Muscle of arm (tissue), 12 donors: Measurements from ENCODE around the gene AZU1. TPM values are rescaled to one million over a fixed set of nuclear protein-coding genes. Genes with fewer than 3 reads are reported as not detected.
"Not testable (repeated sequence)": the region's sequence is repeated elsewhere in the genome, so short reads cannot be mapped to it uniquely, and the experiment has no call there.

ENCODE experiments used
- DNase-seq: peaks from one replicate; pipeline ENCODE4 v3.0.0-alpha.2; 2013
- polyA plus RNA-seq, 12 donors: library from polyadenylated mRNA; unstranded; fragments of 120-200 nt; gene quantifications; one replicate each; pipeline ENCODE4 v1.2.1, GENCODE V29; 2013; ENCODE audit not compliant: insufficient read length in 12 of 12

Gene AZU1
- polyA plus RNA-seq, 12 donors: 0.42 to 8.7 (median 0.90) TPM; not detected in 2

DNA sequence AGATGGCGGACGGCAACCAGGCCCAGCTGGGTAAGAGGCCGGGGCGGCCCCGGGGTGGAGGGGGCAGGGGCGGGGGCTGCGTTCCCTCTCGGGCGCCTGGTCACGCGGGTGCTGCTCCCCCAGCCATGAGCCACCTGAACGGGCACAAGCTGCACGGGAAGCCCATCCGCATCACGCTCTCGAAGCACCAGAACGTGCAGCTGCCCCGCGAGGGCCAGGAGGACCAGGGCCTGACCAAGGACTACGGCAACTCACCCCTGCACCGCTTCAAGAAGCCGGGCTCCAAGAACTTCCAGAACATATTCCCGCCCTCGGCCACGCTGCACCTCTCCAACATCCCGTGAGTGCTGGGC lies 19.2 kb upstream of the AZU1 start:
- DNase-seq: no peak

DNA sequence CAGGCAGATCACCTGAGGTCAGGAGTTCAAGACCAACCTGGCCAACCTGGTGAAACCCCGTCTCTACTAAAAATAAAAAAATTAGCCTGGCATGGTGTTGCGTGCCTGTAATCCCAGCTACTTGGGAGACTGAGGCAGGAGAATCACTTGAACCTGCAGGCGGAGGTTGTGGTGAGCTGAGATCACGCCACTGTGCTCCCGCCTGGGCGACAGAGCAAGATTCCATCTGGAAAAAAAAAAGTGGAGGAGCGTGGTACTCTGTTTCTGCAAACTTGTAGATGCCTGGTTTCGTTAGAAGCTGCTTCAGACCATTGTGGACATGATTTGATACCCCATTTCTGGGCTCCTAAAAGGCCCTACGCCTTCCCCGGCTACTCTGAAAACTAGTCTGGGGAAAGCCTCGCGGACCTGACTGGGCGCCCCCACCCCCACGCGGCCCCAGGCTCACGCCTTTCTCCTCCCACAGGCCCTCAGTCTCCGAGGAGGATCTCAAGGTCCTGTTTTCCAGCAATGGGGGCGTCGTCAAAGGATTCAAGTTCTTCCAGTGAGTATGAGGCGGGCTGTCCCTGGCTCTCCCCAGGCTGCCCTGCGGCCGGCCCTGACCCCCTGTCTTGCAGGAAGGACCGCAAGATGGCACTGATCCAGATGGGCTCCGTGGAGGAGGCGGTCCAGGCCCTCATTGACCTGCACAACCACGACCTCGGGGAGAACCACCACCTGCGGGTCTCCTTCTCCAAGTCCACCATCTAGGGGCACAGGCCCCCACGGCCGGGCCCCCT lies 17.4 kb upstream of the AZU1 start:
- DNase-seq: no peak

DNA sequence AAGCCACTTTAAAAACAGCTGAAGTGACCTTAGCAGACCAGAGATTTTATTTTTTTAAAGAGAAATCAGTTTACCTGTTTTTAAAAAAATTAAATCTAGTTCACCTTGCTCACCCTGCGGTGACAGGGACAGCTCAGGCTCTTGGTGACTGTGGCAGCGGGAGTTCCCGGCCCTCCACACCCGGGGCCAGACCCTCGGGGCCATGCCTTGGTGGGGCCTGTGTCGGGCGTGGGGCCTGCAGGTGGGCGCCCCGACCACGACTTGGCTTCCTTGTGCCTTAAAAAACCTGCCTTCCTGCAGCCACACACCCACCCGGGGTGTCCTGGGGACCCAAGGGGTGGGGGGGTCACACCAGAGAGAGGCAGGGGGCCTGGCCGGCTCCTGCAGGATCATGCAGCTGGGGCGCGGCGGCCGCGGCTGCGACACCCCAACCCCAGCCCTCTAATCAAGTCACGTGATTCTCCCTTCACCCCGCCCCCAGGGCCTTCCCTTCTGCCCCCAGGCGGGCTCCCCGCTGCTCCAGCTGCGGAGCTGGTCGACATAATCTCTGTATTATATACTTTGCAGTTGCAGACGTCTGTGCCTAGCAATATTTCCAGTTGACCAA lies 16.7 kb upstream of the AZU1 start:
- no peak for DNase-seq

DNA sequence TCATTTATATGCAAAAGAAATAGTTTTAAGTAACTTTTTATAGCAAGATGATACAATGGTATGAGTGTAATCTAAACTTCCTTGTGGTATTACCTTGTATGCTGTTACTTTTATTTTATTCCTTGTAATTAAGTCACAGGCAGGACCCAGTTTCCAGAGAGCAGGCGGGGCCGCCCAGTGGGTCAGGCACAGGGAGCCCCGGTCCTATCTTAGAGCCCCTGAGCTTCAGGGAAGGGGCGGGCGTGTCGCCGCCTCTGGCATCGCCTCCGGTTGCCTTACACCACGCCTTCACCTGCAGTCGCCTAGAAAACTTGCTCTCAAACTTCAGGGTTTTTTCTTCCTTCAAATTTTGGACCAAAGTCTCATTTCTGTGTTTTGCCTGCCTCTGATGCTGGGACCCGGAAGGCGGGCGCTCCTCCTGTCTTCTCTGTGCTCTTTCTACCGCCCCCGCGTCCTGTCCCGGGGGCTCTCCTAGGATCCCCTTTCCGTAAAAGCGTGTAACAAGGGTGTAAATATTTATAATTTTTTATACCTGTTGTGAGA lies 16.1 kb upstream of the AZU1 start:
- no peak for DNase-seq

DNA sequence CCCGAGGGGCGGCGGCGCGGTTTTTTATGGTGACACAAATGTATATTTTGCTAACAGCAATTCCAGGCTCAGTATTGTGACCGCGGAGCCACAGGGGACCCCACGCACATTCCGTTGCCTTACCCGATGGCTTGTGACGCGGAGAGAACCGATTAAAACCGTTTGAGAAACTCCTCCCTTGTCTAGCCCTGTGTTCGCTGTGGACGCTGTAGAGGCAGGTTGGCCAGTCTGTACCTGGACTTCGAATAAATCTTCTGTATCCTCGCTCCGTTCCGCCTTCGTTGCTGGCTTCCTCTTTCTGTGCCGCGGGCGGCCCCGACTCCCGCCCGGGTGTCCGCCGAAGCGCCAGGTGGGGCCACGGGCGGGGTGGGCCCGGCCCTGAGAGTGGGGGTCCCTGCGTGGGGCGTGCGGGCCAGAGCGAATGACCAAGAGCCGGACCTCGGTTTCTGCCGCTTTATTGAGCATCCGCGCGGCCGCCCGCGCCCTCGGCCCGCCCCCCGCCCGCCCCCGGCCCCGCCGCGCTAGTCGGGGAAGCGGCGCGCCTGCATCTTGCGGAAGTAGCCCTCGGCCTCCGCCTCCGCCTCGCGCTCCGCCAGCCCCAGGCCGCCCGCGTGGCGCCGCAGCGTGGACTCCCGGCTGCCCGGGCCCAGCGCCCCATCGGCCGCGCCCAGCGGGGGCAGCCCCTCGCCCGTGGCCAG lies 15.4 kb upstream of the AZU1 start:
- DNase-seq: no peak

DNA sequence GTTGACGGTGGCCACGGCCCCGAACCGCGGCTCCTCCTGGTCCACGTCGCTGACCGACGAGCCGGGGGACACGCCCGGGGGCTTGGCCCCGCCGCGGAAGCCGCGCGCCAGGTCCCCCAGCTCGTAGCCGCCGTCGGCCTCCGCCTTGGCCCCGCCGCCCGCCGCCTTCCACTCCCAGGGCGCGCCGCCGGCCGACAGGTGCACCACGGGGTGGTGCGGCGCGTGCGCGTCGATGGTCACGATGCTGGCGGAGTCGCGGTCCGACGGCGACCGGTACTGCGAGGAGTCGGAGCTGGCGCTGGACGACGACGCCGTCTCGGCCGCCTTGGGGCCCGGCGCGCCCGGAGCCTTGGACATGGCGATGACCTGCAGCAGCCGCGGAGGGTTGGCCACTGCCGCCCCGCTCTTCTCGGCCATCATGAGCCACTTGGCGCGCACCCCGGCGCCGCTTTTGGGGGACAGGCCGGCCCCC lies 14.9 kb upstream of the AZU1 start:
- DNase-seq: no peak

DNA sequence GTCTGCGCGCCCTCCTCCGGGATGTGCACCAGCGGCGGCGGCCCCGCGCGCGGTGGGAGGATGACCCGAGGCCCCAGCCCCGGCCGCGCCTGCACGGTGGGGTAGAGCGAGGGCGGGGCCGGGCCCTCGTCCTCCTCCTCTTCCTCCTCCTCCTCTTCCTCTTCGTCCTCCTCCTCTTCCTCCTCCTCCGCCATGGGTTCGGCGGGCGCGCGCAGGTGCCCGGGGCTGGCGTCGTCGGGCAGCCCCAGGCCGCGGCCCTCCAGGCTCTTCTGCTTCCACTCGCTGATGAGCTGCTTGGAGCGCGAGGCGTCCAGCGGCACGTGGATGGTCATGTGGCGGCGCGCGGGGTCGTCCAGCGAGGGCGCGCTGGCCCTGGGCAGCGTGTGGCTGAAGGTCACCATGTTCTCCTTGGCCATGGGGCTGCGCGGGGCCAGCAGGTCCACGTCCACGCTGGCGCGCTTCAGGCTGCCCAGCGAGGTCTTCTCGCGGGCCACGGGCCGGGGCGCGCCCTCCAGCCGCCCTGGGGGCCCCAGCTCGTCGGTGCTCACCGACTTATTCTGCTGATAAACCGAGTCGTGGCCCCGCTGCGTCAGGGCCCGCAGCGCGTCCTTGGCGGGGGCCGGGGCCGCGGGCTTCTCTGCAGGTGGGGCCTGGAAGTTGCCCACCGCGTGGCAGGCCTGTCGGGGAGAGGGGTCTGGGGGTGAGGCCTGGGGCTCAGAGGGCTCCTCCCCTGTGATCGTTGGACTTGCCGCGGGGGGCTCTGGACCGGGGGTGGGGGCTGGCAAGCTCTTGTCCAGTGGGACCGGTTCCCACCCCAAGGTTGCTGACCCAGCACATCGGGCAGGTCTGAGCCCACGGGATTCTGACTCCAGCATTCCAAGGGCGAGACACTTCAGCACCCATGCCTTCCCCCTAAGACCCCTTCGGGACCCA lies 14.2 kb upstream of the AZU1 start:
- no peak for DNase-seq

DNA sequence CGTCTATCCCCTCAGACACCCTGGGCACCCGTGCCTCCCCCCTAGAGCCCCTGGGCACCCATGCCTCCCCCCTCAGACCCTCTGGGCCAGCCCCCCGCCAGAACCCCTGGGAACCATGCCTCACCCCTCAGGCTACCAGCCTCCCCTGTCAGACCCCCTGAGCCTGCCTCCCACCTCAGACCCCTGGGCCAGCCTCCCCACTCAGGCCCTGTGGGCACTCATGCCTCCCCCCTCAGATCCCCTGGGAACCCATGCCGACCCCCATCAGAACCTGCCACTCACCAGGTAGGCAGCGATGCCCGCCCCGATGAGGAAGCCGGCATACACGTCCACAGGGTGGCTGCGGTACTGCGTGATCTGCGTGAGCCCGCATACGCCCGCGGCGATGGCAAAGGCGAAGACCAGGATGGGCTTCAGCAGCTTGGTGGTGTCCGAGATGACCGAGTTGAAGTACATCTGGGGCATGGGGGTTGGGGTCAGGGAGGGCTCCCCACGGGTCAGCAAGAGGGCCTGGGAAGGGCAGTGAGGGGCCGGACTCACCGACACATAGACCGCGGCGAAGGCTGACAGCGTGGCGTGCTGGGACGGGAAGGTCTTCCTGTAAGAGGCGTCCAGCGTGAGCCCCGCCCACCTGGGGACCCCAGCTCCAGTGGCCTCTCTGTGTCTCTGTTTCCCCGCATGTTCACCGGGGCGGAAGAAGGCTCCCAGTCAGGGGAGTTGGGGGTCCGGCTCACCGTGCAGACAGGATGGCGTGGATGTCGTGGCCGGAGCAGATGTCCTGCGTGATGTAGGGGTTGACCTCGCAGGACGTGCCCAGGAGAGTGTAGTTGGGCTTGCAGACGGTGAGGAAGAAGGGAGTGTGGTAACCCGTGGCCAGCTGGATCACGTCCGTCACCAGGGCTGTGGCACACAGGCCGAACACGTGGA lies 13.2 kb upstream of the AZU1 start:
- DNase-seq: no peak

DNA sequence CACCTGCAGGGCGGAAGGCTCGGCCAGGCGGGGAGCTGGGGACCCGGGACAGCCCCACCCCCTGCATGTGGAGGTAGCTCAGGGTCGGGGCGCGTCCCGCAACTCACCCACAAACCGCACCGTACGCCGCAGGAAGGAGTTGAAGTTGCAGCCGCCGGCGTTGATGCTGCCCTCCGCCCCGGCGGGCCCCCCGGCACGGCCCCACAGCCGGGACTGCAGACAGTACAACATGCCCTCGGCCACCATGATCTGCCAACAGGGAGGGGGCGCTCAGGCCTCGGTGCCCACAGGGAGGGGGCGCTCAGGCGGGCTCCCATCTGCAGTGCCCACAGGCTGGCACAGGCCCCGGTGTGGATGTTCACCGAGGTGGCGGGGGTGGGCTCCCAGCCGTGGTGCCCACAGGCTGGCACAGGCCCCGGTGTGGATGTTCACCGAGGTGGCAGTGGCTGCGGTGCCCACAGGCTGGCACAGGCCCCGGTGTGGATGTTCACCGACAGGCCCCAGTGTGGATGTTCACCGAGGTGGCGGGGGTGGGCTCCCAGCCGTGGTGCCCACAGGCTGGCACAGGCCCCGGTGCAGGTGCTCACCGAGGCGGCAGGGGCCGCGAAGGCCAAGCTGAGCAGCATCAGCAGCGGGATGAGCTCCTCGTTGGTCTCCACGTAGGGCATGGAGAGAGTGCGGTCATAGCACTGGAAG lies 12.4 kb upstream of the AZU1 start:
- no peak for DNase-seq

DNA sequence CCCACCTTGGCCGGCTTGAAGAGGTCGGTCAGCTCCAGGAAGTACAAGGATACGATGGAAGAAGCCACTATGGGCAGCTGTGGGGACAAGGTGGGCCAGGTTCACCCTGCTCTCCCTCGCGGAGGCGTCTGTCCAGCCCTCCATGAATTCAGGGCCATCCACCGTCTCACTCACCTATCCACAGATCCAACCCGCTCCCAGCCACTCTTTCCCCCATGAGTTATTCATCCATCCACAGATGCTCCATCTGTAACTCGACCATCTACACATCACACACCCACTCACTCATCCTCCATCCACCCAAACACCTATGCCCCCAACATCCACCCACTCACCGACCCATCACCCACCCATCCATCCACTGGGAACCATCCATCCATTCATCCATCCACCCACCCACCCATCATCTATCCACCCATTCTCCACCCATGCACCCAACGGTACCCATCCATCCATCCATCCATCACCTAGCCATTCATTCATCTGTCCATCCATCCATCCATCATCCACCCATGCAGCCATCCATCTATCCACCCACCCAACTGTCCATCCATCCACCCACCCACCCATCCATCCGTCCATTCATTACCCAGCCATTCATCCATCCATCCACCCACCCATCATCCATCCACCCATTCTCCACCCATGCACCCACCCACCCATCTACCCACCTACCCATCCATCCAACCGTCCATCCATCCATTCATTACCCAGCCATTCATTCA lies 11.7 kb upstream of the AZU1 start:
- DNase-seq: no peak

DNA sequence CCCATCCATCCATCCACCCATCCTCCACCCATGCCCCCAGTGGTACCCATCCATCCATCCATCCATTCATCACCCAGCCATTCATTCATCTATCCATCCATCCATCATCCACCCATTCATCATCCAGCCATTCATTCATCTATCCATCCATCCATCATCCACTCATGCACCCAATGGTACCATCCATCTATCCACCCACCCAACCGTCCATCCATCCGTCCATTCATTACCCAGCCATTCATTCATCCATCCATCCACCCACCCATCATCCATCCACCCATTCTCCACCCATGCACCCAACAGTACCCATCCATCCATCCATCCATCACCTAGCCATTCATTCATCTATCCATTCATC lies 11.2 kb upstream of the AZU1 start:
- DNase-seq: no peak

DNA sequence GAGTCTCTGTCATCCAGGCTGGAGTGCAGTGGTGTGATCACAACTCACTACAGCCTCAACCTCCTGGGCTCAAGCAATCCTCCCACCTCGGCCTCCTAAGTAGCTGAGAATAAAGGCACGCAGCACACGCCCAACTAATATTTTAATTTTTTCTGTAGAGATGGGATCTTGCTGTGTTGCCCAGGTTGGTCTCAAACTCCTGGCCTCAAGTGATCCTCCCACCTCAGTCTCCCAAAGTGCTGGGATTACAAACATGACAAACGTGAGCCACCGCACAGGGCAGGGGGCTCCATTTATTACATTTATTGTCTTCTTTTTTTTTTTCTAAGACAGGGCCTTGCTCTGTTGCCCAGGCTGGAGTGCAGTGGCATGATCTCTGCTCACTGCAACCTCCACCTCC lies 7.4 kb upstream of the AZU1 start:
- not testable (repeated sequence) for DNase-seq

DNA sequence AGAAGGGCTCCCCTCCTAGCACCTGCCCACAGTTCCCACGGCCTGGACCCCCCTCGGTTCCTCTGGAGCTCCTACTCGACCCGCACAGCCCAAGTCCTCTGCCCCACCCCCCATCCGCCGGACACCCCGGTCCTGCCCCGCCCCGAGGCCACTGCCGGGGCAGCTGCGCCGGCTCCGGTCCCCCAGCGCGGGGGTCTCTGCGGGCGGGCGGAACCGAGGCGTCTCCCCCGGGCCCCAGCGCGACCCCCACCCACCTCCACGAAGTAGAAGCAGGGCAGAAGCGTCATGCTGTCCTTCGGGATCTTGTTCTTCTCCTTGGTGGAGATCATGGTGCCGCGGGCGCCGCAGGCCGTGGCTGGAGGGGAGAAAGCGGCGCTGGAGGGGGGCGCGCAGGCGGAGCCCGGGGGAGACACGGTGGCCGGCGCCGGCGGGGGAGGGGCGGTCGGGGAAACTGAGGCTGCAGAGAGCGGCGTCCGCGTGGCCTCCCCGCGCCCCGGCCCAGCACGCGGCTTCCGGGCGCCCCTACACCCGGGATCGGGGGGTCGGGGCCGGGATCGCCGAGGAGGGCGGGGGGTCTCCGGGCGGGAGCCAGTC lies 6.3 kb upstream of the AZU1 start:
- no peak for DNase-seq

DNA sequence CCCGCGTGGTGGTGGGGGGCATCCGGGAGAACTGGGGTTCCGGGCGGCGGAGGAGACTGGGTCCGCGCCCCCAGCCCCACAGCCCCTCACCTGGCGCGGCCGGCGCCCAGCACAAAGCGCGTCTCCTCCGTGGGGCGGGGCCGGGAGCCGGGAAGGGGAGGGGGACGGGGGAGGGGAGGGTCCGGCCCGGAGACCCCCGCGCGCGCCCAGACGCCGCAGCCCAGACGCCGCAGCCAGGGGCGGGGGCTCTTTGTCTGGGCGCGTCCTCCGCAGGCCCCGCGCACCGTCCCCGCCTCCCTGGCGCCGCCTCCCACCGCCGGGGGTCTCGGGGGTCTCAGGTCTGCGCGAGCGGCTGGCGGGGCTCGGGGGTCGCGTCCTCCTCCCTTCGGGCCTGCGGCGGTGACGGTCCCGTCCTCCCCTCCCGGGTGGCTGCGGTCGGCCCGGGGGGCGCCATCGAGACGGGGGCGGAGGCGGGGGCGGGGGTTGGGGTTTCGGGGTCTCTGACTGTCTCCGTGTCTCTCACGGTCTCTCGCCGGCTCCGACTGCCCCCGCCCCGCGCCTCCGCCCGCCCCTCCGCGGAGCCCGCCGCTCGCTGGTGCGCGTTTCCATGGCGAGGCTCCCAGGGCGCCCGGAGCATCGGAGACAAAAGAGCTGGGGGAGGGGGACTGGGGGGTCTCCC lies 5.7 kb upstream of the AZU1 start, which contains the start of gene PLPPR3:
TSS of gene PLPPR3 (minus strand) at position 131 of the 679 bp plus-strand sequence. CDS start 396 bp downstream, outside the sequence.
- no peak for DNase-seq

DNA sequence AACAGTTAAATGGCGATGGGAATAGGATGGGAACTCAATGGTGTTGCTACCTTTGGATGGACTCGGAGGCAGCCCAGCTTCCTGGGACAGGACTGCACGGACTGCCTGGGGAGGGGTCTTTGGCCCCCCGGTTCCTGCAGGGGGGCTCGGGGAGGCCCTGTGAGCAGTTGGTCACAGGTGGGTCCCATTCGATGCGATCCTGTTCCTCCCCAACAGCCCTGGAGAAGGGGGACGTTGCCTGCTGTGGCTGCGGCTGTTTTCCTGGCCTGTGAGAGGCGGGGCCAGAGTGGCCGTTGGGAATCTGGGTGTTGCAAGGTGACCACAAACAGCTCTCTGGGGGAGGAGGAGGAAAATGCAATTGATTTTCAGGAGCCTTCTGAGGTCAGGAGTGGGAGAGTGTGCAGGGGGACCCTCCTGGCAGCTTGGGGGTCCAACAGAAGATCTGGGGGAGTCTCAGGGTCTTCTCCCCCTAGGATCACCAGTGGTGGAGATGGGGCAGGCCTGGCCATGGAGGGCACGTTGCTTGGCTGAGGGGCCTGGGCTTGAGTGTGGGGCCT lies 4.0 kb upstream of the AZU1 start:
- no peak for DNase-seq

DNA sequence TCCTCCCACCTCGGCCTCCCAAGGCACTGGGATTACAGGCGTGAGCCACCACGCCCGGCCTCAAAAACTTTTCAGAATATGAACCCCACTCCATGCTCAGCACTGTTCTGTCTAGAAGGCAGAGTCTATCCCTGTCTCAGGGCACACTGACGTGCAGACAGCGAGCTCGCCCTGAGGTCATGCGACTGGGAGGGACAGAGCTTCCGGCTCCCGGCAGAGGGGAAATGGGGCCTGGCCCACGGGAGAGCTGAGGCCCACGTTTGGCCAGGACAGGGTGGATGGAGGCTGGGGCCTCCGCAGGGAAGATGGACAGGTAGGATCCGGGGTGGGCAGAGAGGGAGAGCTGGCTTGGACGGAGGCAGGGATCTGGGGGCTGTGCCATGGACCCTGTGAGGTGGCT lies 2.8 kb upstream of the AZU1 start:
- no peak for DNase-seq

DNA sequence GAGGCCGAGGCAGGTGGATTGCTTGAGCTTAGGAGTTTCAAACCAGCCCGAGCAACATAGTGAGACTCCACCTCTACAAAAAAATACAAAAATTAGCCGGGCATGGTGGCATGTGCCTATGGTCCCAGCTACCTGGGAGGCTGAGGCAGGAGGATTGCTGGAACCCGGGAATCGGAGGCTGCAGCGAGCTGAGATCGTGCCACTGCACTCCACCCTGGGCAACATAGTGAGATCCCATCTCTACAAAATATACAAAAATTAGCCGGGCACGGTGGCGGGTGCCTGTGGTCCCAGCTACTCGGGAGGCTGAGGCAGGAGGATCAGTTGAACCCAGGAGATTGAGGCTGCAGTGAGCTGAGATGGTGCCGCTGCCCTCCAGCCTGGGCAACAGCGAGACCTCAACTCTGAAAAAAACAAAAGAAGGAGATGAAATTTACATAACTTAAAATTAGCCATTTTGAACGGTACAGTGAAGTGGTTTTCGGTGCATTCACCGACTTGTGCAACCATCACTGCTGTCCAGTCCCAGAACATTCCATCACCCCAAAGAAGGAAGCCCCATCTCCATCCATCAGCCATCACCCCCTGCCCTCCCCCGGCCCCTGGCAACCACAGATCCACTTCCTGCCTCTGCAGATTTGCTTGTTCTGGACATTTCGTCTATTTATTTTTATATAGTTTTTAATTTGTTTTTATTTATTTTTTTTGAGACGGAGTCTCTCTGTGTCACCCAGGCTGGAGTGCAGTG lies 1.6 kb upstream of the AZU1 start:
- no peak for DNase-seq
